Activated CD4-positive, alpha-beta T cell treated with anti-CD3 and anti-CD28 coated beads, Interleukin-2, amount 10 ng/mL, durations not matched to agents 24 days and 14 days (primary cell): ENCODE measurements around the gene BOLL. TPM values are rescaled to one million over a fixed set of nuclear protein-coding genes. Genes with fewer than 3 reads are reported as not detected.
"Not testable (repeated sequence)": the region's sequence is repeated elsewhere in the genome, so short reads cannot be mapped to it uniquely, and the experiment has no call there.

Source experiments
- DNase-seq: peaks from one replicate; pipeline ENCODE4 v3.0.0; 2022
- H3K27ac Mint-ChIP-seq: one replicate; pipeline ENCODE4 v1.8.0; 2022; ENCODE audit warnings: mild to moderate bottlenecking, mixed read lengths
- H3K27me3 Mint-ChIP-seq: one replicate; pipeline ENCODE4 v1.8.0; 2022; ENCODE audit warnings: mixed read lengths
- H3K36me3 Mint-ChIP-seq: one replicate; pipeline ENCODE4 v1.8.0; 2022; ENCODE audit warnings: low read depth, mild to moderate bottlenecking, mixed read lengths
- H3K4me1 Mint-ChIP-seq: one replicate; pipeline ENCODE4 v1.8.0; 2021; ENCODE audit warnings: mixed read lengths
- H3K4me3 Mint-ChIP-seq: one replicate; pipeline ENCODE4 v1.8.0; 2022; ENCODE audit warnings: mild to moderate bottlenecking, moderate library complexity, mixed read lengths
- H3K9me3 Mint-ChIP-seq: one replicate; pipeline ENCODE4 v1.8.0; 2021; ENCODE audit warnings: mixed read lengths
- intact Hi-C: fragments of 100-400 bp; cut with micrococcal nuclease; formaldehyde crosslinking; loops from one replicate; pipeline ENCODE4 v1.15.1; 2023
- total RNA-seq: library from RNA; stranded (reverse); gene quantifications from 2 replicates; pipeline ENCODE4 v1.2.3, GENCODE V29; 2022

BOLL gene
- total RNA-seq, 1 donor from 2014 or later: not detected

GRCh38 chr2:197706839-197707207 is 78.3 kb downstream of the BOLL start:
- intact Hi-C loops: loop anchor here (1.0 to 10.0 kb wide), 5 partner anchors 70 to 588 kb away; no protein-coding TSS in a partner anchor
- Mint-ChIP-seq H3K27ac (no peak overlapping the region), H3K36me3 (peaks cover 38% of the 10 kb centered on the region), H3K4me3 (peak overlapping the region; percentile 85), H3K27me3 (peaks cover 5% of the 10 kb centered on the region), H3K4me1 (peaks cover 35% of the 10 kb centered on the region), H3K9me3 (peaks cover 3% of the 10 kb centered on the region)
- peak; percentile 60 for DNase-seq

- Mint-ChIP-seq H3K4me3 (peak overlapping the region; percentile 85), H3K9me3 (peaks cover 3% of the 10 kb centered on the region), H3K27ac (peak overlapping the region; percentile 88), H3K36me3 (peaks cover 32% of the 10 kb centered on the region), H3K27me3 (peaks cover 5% of the 10 kb centered on the region), H3K4me1 (peaks cover 34% of the 10 kb centered on the region)
- DNase-seq: peak; percentile 69
- intact Hi-C loops: loop anchor here (1.0 to 10.0 kb wide), 8 partner anchors 190 to 589 kb away; partner anchors contain the start of genes COQ10B, HSPE1, MOB4 and SF3B1
These were observed 78.9 kb downstream of the BOLL start for GRCh38 chr2:197705912-197706838.

- Mint-ChIP-seq H3K27me3 (peaks cover 5% of the 10 kb centered on the region), H3K36me3 (peaks cover 28% of the 10 kb centered on the region), H3K9me3 (peaks cover 3% of the 10 kb centered on the region), H3K4me3 (peak within 1 kb of the TSS; percentile 85), H3K27ac (peak within 1 kb of the TSS; percentile 96), H3K4me1 (peaks cover 38% of the 10 kb centered on the region)
- DNase-seq: peak; percentile 98
- intact Hi-C loops: loop anchor here (1.0 to 10.0 kb wide), 8 partner anchors 189 to 589 kb away; partner anchors contain the start of genes COQ10B, HSPE1, MOB4 and SF3B1
These were observed 79.8 kb downstream of the BOLL start, which contains the start of gene MARS2 for GRCh38 chr2:197705121-197705911. MARS2 (plus strand) TSS chr2:197705369; CDS start chr2:197705406, 37 bp downstream.

- peaks cover 21% of the 10 kb centered on the region for H3K36me3 Mint-ChIP-seq
- H3K27ac Mint-ChIP-seq: peak overlapping the region; percentile 96
- H3K9me3 Mint-ChIP-seq: peaks cover 3% of the 10 kb centered on the region
- DNase-seq: no peak
- H3K27me3 Mint-ChIP-seq: peaks cover 5% of the 10 kb centered on the region
- intact Hi-C loops: loop anchor here (1.0 to 10.0 kb wide), 8 partner anchors 188 to 590 kb away; partner anchors contain the start of genes COQ10B, HSPE1, MOB4 and SF3B1
- peak overlapping the region; percentile 85 for H3K4me3 Mint-ChIP-seq
- peaks cover 31% of the 10 kb centered on the region for H3K4me1 Mint-ChIP-seq
These were observed 80.5 kb downstream of the BOLL start for GRCh38 chr2:197704434-197705120.

- DNase-seq: peak; percentile 60
- peaks cover 5% of the 10 kb centered on the region for H3K27me3 Mint-ChIP-seq
- intact Hi-C loops: loop anchor here (10.0 kb wide), 3 partner anchors 304 to 594 kb away; no protein-coding TSS in a partner anchor
- peaks cover 2% of the 10 kb centered on the region for H3K36me3 Mint-ChIP-seq
- H3K4me1 Mint-ChIP-seq: peaks cover 17% of the 10 kb centered on the region
- H3K9me3 Mint-ChIP-seq: peaks cover 3% of the 10 kb centered on the region
- no peak overlapping the region for H3K27ac Mint-ChIP-seq
- H3K4me3 Mint-ChIP-seq: no peak overlapping the region
These were observed 84.2 kb downstream of the BOLL start for GRCh38 chr2:197700960-197701359.

- H3K9me3 Mint-ChIP-seq, H3K36me3 Mint-ChIP-seq, DNase-seq, H3K27ac Mint-ChIP-seq, H3K4me3 Mint-ChIP-seq, H3K27me3 Mint-ChIP-seq: not testable (repeated sequence)
- H3K4me1 Mint-ChIP-seq: peaks cover 14% of the 10 kb centered on the region
- intact Hi-C loops: loop anchor here (10.0 kb wide), 3 partner anchors 305 to 595 kb away; no protein-coding TSS in a partner anchor
These were observed 85.4 kb downstream of the BOLL start for GRCh38 chr2:197699724-197700123.

GRCh38 chr2:197696571-197696970 is 88.5 kb downstream of the BOLL start:
- not testable (repeated sequence) for H3K27me3 Mint-ChIP-seq

GRCh38 chr2:197695971-197696370 is 89.1 kb downstream of the BOLL start:
- DNase-seq, intact Hi-C loops, H3K9me3 Mint-ChIP-seq, H3K4me3 Mint-ChIP-seq, H3K27me3 Mint-ChIP-seq, H3K36me3 Mint-ChIP-seq, H3K27ac Mint-ChIP-seq: not testable (repeated sequence)
- H3K4me1 Mint-ChIP-seq: peaks cover 12% of the 10 kb centered on the region

More at GRCh38 chr2:197696571-197696970, 88.5 kb downstream of the BOLL start:
- DNase-seq, H3K27ac Mint-ChIP-seq, H3K4me3 Mint-ChIP-seq, H3K36me3 Mint-ChIP-seq, H3K9me3 Mint-ChIP-seq, intact Hi-C loops: not testable (repeated sequence)
- peaks cover 14% of the 10 kb centered on the region for H3K4me1 Mint-ChIP-seq

- intact Hi-C loops, H3K4me1 Mint-ChIP-seq, H3K36me3 Mint-ChIP-seq: not testable (repeated sequence)
These were observed 89.9 kb downstream of the BOLL start for GRCh38 chr2:197695206-197695605.

GRCh38 chr2:197677483-197677882 is 107.6 kb downstream of the BOLL start:
- intact Hi-C loops: no loop called here

More at GRCh38 chr2:197695206-197695605, 89.9 kb downstream of the BOLL start:
- not testable (repeated sequence) for DNase-seq, H3K4me3 Mint-ChIP-seq, H3K27ac Mint-ChIP-seq, H3K9me3 Mint-ChIP-seq, H3K27me3 Mint-ChIP-seq

GRCh38 chr2:197677056-197677455 is 108.1 kb downstream of the BOLL start:
- Mint-ChIP-seq H3K4me1 (no peaks in the 10 kb centered on the region), H3K27me3 (peaks cover 21% of the 10 kb centered on the region), H3K9me3 (peaks cover under 1% of the 10 kb centered on the region), H3K36me3 (no peaks in the 10 kb centered on the region), H3K27ac (no peak overlapping the region), H3K4me3 (no peak overlapping the region)
- DNase-seq: no peak
- intact Hi-C loops: no loop called here

More at GRCh38 chr2:197677483-197677882, 107.6 kb downstream of the BOLL start:
- Mint-ChIP-seq H3K4me1 (no peaks in the 10 kb centered on the region), H3K27me3 (peaks cover 23% of the 10 kb centered on the region), H3K36me3 (no peaks in the 10 kb centered on the region), H3K27ac (no peak overlapping the region), H3K9me3 (peaks cover 3% of the 10 kb centered on the region), H3K4me3 (no peak overlapping the region)
- DNase-seq: no peak
